DMS153 treated with DMSO at 0.1 percent for 48 hours (cell line): Measurements from ENCODE around the gene PVALEF.

Experiments
- DNase-seq: peaks from one replicate; lab custom pipeline; 2025; ENCODE audit not compliant: unreplicated experiment; lab: John Stamatoyannopoulos, UW

Gene PVALEF

DNA sequence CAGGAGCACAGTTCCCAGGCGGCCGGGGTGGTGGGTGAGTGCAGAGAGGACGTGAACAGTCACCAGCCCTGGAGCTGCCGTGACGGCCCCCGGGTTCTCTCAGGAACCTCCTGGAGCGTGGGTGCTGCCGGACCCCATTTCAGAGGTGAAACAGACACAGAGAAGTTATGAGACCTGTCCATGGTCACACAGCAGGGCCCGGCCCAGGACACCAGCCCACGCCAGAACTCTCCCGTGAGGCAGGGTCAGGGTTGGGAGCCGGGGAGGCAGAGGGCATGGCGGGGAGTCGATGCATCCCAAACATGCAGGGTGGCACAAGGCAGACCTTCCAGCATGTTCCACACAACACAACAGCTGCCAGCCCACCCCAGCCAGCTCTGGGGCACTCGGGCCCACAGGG, 3.8 kb upstream of the PVALEF start:
- no peak for DNase-seq

DNA sequence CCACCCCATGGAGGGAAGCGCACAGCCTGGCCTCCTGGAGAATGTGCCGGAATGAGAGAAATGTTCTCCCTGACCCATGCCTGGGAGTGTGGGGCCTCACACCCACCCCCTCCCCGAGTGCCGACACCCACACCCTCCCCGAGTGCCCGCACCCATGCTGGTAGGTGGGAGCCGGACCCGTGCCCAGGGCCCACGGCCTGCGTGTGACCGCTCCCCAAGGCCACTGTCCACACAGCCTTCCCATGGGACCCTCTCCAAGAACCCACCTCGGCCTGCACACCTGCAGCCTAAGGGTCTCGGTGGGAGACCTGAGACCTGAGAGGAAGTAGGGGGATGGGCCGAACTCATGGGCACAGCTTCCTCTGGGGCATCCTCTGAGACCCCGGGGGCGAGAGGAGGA, 3.3 kb upstream of the PVALEF start:
- DNase-seq, result no peak

DNA sequence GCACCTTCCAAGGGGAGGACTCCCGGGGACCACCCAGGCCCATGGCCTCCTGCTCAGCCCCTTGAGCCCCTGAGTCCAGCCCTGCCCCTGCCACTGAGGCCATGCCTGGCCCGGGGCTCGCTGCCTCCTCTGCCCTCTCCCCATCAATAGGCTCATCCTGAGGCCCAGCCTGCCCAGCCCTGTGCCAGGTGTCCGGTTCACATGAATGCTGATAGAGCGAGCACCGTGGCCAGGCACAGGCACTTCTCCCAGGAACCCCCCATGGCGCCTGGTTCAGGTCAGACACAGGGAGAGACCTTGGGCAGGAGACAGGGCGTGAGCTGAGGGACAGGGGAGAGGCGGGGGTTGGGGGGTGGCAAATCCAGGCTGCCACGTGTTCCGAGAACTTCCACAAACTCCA, 2.8 kb upstream of the PVALEF start:
- no peak for DNase-seq

DNA sequence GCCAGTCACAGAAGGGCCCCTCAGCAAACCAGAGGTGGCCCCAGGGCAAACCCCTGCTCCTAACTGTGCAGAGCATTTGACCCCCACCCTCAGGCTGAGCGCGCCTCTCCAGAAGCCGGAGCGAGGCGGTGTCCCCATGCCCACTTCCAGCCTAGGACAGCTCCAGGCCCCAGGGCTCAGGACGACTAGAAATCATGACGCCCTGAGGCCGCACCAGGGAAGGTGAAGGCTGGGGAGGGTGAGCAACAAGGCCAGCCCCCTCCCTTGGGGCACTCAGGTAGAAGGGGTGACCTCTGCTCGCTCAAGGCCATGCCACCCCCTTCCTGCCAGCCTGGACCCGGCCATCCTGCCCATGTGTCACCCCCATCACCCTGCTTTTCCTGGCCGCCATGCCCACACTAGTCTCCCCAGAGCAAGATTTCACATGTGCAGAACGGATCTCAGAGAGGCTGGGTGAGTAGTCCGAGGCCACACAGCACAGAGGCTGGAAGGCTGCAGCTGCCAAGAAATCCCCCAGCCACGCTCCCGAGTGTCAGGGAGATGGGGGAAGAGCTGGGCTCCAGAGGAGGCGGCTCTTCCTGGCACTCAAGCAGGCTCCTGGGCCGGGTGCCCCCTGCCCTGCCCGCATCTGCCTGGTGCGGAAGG, 2.1 kb upstream of the PVALEF start:
- DNase-seq, result no peak

DNA sequence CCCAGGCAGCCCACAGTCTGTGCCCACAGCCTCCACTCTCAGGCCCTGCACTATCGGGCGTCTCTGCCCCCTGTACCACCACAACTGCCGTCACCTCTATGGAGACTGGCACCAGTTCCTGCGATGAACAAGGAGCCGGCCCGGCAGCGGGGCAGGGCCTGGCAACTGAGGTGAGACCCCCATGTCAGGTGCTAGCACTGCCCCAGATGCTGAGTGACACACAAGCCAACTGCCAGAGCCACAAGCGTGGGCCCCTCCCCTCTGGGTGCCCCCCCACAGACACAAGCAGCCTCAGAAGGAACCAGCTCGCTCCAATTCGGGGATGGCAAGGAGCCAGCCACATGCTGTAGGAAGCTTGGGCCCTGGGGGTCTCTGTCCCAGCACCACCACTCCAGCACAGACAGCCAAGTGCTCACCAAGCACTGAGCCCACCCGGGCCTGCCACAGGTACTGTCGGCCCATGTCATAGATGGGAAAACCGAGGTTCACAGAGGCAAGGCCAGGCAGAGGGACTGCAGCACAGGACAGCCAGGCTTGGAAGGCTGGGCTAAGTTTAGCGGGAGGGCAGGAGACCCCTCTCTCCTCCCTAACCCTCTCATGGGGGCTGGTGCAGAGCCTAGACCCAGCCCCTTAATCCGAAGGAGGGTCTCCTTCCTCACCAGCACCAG, 1.5 kb upstream of the PVALEF start:
- no peak for DNase-seq

DNA sequence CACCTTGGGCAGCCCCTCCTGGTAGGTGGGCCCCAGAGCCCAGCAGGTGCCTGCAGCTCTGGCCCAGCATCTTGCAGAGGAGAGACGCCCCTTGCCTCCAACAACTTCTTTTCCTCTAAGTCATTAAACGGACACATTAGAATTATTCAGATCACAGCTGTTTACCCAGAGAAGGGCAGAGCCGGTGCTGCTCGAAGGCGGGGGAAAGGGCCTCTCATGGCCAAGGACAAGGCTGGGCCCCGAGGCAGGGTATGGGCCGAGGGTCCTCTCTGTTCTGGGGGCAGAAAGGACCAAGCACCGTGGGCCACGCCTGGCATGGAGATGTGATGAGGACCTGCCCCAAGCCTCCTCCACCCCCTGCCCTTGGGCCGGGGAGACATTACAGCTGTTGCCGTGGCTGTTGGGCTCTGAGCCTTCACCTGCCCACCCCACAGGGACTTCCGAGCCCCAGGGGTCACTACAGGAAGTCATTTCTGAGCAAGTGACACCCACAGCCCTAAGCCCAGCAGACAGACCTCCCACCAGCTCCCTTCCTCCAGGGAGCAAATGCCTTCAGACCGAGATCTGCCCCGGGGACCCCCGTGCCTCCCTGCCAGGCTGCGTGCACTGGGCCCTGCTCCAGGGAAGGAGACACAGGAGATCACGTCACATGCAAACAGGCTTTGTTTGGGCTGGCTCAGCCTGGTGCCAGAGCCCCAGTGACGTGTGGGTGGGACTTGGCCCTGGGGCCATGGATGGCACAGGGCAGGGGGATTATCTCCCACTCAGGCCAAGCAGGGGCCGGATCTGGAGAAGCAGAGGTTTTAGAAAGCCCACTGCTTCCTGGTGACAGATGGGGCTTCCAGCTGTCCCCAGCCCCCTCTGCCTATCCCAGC, 699 bp upstream of the PVALEF start:
- DNase-seq, result no peak

DNA sequence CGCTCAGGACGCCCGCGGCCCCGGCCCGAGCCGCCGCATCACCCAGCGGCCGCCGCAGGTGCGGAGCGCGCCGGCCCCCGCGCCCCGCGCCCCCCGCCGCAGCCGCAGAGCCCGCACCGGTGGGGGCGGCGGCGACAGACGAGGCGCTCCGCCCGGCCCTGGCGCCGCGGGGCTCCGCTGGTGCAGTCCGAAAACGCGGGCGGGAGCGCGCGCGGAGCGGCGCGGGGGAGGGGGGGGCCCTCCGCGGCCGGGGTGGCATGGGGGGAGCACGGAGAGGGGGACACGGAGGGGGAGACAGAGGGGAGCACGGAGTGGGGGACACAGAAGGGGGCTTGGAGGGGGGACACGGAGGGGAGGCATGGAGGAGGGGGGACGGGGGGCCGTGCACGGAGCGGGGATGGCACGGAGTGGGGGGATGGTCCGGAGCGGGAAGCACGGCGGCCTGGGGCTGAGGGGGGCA, 756 bp downstream of the PVALEF start, which contains the start of gene AATK:
AATK (minus strand) TSS at position 189 of the 460 bp plus-strand sequence. CDS start 229 bp downstream, outside the sequence.
- DNase-seq, result no peak

DNA sequence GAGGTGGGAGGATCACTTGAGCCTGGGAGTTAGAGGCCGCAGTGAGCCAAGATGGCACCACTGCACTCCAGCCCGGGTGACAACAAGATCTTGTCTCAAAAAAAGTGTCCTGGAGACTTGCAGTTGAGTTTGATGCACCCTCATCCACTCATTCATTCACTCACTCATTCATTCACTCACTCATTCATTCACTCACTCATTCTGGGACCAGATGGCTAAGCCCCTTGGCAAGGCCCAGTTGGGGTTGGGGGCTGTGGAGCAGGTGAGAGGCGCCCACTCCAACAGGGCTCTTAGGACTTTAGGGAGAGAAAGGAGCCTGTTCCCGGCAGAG, 1.9 kb downstream of the PVALEF start:
- no peak for DNase-seq

DNA sequence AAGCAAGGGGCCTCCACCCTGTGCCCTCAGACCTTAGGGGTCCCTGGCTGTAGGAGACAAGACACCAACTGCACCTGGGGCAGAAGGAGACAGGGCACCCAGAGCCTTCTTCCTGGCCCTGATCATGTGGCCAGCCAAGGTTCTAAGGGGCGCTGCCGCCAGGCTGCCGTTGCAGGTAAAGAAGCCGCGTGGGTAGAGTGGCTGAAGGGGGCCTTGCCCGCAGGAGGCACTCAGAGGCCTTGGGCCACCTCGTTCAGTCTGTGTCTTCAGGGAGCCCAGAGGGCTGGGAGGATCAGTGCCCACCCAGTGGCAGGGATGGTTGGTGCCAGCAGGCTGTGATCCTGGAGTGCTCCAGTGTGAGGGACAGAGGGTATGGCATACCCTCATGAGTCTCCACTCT, 2.3 kb downstream of the PVALEF start:
- DNase-seq, result no peak

DNA sequence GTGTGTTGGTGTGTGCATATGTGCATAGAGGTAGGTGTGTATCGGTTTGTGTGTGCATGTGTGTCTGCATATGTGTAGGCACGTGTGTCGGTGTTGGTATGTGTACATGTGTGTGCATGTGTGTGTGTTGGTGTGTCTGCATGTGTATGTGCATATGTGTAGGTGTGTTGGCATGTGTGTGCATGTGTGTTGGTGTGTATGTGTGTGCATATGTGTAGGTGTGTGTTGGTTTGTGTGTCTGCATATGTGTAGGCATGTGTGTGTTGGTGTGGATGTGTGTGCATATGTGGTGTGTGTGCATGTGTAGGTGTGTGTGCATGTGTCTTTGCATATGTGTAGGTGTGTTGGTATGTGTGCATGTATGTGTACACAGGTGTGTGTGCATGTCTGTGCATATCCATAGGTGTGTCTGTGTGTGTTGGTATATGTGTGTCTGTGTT, 4.6 kb downstream of the PVALEF start:
- no peak for DNase-seq

DNA sequence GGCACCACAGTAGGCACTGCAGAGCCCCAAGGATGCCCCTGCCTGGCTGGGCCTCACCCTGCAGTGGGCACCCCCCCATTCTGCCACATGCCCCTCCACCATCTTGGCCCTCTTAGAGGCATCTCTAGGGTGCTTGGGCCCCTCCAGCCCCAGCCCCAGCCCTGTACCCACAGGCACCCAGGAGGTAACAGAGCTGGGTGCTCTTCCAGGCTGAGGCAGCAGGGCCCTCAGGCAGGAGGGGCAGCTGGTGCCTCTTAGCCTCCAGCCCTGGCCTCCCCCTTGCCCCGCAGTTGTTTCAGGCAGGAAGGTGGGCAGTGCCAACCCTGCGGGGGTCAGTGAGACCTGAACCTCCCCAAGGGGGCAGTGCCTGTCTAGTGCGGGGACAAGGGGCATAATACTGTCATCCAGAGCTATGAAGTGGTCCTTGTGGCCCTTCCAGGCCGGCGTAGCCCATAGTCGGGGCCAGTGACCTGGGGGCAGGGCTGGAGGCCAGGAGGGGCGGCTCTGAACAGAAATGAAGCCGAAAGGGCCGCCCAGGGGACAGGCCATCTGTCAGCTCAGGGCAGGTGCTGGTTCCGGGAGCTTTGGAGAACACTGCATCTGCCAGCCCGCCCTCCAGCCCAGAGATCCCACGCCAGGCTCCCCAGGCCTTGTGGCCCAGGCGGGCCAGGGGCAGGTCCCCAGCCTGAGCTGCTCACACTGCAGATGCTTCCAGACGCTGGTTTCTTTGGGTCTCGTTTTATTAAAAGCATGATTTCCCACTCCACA, 5.6 kb downstream of the PVALEF start:
- no peak for DNase-seq

DNA sequence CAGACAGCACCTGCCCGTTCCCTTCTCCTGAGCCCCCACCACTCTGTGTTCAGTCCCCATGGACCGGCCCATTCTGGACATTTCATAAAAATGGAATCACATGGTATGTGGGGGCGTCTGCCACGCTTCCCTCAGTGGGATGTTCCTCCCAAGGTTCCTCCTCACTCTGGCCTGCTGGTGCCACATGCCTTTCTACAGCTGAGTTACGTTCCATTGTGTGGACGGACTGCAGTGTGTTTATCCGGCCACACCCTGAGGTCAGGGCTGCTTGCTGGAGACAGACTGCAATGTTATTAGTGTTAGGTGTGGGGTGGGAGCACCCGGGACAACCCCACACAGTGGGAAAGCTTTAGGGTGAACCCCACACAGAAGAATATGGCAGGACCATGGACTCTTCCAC, 6.6 kb downstream of the PVALEF start:
- DNase-seq, result no peak

DNA sequence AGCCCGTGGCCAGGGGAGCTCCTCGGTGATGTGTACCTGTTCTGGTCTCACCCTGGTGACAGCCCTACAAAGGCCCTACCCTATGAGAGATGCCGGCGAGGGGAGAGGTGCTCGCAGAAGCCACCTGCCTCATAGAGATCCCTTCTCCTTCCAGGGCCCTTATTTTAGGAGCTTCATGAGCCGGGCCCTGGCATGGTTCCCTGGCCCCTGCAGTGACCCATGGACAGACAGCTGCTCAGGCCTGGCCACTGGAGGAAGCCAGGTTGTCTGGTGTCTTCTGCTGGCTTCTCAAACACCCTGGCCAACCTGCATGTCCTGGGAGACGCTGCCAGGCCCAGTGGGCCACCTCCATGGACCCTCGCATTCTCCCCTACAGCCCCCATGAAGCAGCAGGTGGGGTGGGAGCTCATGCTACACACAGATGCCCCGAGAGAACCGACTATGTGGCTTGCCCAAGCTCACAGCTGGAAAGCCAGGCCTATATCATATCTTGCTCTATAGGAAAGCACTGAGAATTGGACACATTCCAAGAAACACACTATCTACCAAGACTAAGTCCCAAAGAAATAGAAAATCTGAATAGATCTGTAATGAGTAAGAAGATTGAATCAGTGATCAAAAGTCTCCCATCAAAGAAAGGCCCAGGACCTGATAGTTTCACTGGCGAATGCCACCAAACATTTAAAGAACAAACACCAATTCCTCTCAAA, 7.9 kb downstream of the PVALEF start:
- DNase-seq, result no peak

DNA sequence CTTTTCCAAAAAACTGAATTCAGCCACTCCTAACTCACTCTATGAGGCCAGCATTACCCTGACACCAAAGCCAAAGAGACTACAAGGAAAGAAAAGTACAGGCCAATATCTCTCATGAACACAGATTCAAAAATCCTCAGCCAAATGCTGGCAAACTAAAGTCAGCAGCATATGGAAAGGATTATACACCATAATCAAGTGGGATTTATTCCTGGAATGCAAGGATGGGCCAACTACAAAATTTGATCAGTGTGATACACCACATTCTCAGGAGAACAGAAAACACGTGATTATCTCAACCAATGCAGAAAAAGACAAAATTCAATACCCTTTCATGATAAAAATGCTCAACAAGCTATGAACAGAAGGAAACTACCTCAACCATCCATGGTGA, 8.5 kb downstream of the PVALEF start:
- DNase-seq, result no peak

DNA sequence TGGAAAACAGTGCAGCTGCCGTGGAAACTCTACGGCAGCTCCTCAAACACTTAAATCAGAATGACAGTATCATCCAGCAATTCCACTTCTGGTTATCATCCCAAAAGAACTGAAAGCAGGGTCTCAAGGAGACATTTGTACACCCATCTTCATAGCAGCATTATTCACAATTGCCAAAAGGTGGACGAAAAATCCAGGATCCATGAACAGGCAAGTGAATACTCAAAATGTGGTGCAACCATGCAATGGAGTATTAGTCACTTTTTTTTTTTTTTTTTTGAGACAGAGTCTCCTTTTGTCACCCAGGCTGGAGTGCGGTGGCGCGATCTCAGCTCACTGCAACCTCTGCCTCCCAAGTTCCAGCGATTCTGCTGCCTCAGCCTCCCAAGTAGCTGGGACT, 11.4 kb downstream of the PVALEF start:
- no peak for DNase-seq

DNA sequence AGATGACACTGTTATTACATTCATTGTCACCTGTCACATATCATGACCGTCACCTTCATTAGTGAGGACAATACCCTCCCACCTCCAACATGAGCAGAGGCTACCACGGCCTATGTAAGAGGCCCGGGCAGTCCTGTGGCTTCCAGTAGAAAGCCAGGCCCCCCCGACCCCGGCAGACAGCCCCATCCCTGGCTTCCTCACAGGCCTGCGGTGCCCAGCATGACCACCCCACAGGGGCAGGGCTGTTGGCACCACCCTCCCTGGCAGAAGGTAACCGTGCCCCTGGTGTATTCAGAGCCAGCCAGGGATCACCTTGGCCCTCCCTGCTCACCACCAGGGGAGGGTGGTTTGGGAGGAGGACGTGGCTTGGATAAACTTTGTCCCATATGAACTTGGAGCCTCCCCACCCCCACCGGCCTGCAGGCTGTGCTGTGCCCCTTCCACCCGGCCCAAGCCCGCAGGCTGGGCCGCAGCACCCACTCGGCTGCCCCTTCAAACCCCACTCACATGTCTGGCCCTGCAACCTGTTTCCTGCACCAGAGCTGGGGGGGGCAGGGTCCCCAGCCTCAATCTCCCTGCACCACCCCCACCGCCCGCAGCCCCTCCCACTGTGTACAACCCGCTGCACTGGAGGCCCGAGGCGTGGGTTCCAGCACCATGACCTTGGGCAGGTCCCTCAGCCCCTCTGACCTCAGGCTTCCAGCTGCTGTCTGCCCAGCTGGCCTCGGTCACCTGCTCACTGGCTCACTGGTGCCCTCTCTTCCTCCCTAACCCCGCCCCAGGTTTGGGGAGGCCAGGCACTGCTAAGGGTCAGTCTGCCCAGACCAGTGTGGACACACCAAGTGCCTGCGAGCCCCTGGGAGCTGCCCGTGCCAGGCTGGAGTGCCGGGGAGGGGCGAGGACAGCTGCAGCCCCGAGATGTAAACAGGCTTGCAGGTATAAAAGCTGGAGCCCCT, 13.1 kb downstream of the PVALEF start:
- DNase-seq, result no peak

DNA sequence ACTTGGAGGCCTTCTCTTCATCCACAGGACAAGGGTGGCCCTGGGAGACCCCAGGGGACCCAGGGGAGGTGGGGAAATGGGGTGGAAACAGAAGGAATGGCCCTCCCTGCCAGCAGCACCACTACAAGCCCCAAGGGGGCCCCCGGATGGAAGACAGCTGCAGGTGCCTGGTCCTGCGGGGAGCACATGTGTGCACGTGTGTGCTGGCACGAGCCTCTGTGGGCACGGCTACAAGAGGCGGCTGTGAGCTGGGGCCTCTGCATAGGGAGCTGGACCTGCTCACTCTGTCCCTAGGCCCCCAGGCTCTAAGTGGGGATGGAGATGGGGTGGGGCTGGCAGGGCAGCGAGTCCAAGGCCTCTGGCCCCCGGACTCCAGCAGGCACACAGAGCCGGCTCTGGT, 13.9 kb downstream of the PVALEF start:
- DNase-seq, result no peak

DNA sequence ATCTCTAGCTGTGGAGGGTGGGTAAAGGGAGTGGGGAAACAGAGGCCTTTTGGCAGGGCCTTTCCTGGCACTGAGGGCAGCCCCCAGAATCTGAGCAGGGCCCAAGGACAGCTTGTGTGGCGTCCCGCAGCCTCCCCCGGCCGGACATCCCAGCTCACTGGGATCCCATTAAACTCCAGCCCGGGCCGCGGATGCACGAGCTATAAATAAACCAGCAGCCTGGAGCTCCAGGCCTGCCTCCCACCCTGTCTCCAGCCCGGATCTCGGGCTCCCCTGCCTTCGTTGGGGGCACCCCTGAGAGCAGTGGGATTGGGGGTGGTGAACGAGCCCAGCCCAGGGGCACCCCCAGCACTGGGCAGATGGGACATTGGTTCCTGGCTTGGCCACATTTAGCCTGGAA, 14.6 kb downstream of the PVALEF start:
- DNase-seq, result no peak
